Tibial nerve (tissue), 3 donors: ENCODE measurements around the gene MYADML2.

Experiments
- POLR2A ChIP-seq, 2 donors: fragments of 450-650 bp; IDR thresholded peaks; one replicate each; pipeline ENCODE4 v1.6.1; 2017; ENCODE audit warnings: antibody characterized with exemption in 2 of 2, mild to moderate bottlenecking in 2 of 2, moderate library complexity in 2 of 2
- TF ChIP-seq, protein P1 (sequence below), 5 experiments: fragments of 200-600 bp in 3 of 5; fragments of 450-650 bp in 2 of 5; sonication (generic) in 3 of 5; IDR thresholded peaks; one replicate each; pipeline ENCODE4 v1.5.1; 2016 to 2019; ENCODE audit warnings: antibody characterized with exemption in 5 of 5, mild to moderate bottlenecking in 3 of 5, moderate library complexity in 2 of 5

DNA sequence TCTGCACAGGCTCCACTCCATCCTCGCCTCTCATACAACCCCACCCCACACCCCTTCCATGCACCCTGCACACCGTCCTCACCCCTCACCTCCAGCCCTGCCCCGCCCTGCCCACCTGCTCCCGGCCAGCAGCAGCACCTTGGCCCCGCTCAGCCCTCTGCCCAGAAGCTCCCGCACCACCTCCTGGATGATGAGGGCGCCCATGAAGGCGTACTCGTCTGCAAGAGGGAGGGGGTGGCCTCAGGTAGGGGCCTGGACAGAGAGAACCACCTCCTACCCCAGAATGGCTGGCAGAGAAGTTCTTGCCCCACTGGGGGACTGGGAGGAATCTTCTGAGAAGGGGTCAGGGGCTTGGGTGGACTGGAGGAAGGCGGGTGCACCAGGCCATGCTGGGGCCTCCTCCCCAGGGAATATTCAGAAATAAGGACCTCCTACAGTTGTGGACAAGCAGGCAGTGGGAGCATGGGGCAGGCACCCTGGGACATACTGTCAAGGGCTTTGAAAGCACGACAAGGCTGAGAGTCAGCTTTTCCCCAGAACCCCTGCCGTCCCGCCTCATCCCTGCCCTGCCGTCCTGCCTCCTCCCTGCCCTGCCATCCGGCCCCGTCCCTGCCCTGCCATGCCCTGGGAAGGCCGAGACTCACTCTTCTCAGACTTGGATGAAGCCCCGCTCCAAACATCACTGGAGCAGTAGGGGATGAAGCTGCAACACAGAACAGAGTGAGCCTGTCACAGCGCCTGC, 10.8 kb upstream of the MYADML2 start:
- no peak for TF ChIP-seq POLR2A (IDR thresholded peaks at IDR 0.05)
- TF ChIP-seq, protein P1, sequence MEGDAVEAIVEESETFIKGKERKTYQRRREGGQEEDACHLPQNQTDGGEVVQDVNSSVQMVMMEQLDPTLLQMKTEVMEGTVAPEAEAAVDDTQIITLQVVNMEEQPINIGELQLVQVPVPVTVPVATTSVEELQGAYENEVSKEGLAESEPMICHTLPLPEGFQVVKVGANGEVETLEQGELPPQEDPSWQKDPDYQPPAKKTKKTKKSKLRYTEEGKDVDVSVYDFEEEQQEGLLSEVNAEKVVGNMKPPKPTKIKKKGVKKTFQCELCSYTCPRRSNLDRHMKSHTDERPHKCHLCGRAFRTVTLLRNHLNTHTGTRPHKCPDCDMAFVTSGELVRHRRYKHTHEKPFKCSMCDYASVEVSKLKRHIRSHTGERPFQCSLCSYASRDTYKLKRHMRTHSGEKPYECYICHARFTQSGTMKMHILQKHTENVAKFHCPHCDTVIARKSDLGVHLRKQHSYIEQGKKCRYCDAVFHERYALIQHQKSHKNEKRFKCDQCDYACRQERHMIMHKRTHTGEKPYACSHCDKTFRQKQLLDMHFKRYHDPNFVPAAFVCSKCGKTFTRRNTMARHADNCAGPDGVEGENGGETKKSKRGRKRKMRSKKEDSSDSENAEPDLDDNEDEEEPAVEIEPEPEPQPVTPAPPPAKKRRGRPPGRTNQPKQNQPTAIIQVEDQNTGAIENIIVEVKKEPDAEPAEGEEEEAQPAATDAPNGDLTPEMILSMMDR (IDR thresholded peaks at IDR 0.05) = no peak
